Measurements from ENCODE around the gene TSPAN14. TPM values are rescaled to one million over a fixed set of nuclear protein-coding genes. Genes with fewer than 3 reads are reported as not detected.
A peak's percentile ranks its signal among the peaks of the same experiment; 100 is the strongest.

The TSPAN14 gene
- total and polyA plus RNA-seq, 4 donors: 19.9 to 36.8 (median 27.3) TPM

DNA sequence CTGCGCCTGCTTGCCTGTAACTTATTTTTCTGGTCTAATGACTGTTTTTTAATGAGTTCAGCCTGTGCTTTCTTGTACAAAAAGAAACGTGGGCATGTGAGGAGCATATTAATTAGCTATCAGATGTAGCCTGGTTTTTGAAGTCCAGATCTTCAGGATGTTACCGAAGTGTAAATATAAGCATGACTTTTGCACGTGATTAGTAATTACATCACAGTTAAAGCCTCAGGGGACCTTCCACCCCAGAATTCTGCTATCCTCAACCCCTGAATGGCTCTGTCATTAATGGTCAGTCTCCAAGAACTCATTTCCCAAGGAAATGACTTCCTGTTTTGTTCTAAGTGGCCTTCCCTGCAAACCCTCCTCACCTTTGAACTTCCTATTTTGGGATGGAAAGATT is 47.9 kb upstream of the TSPAN14 start:
- H3K9me3 ChIP-seq (ENCODE audit: control insufficient read depth in 4 of 4, low read length in 3 of 4): no peaks in the 10 kb centered on the region
- peak overlapping the region; percentile 40 to 63 for H3K27ac ChIP-seq (ENCODE audit: low read depth in 1 of 2, low read length in 2 of 2)
- H3K27me3 ChIP-seq (ENCODE audit: control insufficient read depth in 4 of 4, insufficient read depth in 4 of 4, low read length in 3 of 4): no peaks in the 10 kb centered on the region
- no peak overlapping the region for H3K9ac ChIP-seq (ENCODE audit: low read depth in 1 of 2, low read length in 2 of 2)
- DNase-seq (ENCODE audit: low spot score): no peak
- WGBS: 36% methylated on average over 4 of the region's 4 CpGs
- peaks cover 13 to 44% (median 32%) of the 10 kb centered on the region in 4 donors for H3K4me1 ChIP-seq (ENCODE audit: control insufficient read depth in 4 of 4, insufficient read depth in 4 of 4, low read length in 3 of 4)
- H3K4me3 ChIP-seq (ENCODE audit: low read depth in 1 of 3, low read length in 3 of 3): no peak overlapping the region
- TF ChIP-seq HNF4A (conservative IDR thresholded peaks at IDR 0.05) (peak in 1 of 2 donors; percentile 24), RXRA (IDR thresholded peaks at IDR 0.05) (peak; percentile 54 to 64), SP1 (IDR thresholded peaks at IDR 0.05) (no peak), NR2F2 (IDR thresholded peaks at IDR 0.05) (peak; percentile 92), RAD21 (IDR thresholded peaks at IDR 0.05) (no peak), FOXA2 (IDR thresholded peaks at IDR 0.05) (peak; percentile 23)
- TF ChIP-seq, protein P1, sequence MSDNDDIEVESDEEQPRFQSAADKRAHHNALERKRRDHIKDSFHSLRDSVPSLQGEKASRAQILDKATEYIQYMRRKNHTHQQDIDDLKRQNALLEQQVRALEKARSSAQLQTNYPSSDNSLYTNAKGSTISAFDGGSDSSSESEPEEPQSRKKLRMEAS (IDR thresholded peaks at IDR 0.05): peak; percentile 26
- TF ChIP-seq, protein P2, sequence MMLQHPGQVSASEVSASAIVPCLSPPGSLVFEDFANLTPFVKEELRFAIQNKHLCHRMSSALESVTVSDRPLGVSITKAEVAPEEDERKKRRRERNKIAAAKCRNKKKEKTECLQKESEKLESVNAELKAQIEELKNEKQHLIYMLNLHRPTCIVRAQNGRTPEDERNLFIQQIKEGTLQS (IDR thresholded peaks at IDR 0.05): no peak
- no peaks in the 10 kb centered on the region for H3K36me3 ChIP-seq (ENCODE audit: control insufficient read depth in 4 of 4, insufficient read depth in 3 of 4, low read depth in 1 of 4, low read length in 3 of 4)

DNA sequence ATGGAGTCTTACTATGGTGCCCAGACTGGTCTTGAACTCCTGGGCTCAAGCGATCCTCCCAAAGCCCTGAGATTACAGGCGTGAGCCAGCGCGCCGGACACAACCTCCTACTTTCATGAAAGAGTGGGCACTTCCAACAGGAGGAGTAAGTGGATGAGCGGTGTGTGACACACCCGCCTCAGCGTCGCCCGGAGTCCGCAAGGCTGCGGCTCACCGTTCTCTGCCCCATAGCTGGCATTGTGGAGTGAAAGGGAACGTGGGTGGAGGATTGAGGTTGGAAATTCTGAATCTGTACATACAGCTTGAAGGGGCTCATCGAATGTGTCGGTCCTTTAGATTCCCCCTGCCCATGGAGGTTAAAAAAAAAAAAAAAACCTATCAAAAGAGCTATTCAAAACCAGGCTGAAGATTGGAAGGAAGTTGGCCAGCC is 46.3 kb upstream of the TSPAN14 start:
- 8% methylated on average over 16 of the region's 16 CpGs for WGBS
- Histone ChIP-seq H3K4me3 (ENCODE audit: low read depth in 1 of 3, low read length in 3 of 3) (peak overlapping the region; percentile 38 to 87 (median 79)), H3K4me1 (ENCODE audit: control insufficient read depth in 4 of 4, insufficient read depth in 4 of 4, low read length in 3 of 4) (peaks cover 18 to 58% (median 42%) of the 10 kb centered on the region in 4 donors), H3K9me3 (ENCODE audit: control insufficient read depth in 4 of 4, low read length in 3 of 4) (no peaks in the 10 kb centered on the region), H3K9ac (ENCODE audit: low read depth in 1 of 2, low read length in 2 of 2) (peak overlapping the region; percentile 85 to 94), H3K36me3 (ENCODE audit: control insufficient read depth in 4 of 4, insufficient read depth in 3 of 4, low read depth in 1 of 4, low read length in 3 of 4) (no peaks in the 10 kb centered on the region), H3K27ac (ENCODE audit: low read depth in 1 of 2, low read length in 2 of 2) (peak overlapping the region; percentile 96 to 97), H3K27me3 (ENCODE audit: control insufficient read depth in 4 of 4, insufficient read depth in 4 of 4, low read length in 3 of 4) (no peaks in the 10 kb centered on the region)
- TF ChIP-seq SP1 (IDR thresholded peaks at IDR 0.05) (peak; percentile 5), NR2F2 (IDR thresholded peaks at IDR 0.05) (no peak), TAF1 (conservative IDR thresholded peaks at IDR 0.05) (peak; percentile 54), GABPA (IDR thresholded peaks at IDR 0.05 in 1 of 2, conservative IDR thresholded peaks at IDR 0.05 in 1 of 2) (no peak), HNF4G (IDR thresholded peaks at IDR 0.05) (no peak), EGR1 (IDR thresholded peaks at IDR 0.05; ENCODE audit: low read depth in 2 of 2) (no peak), RAD21 (IDR thresholded peaks at IDR 0.05) (no peak), FOXA2 (IDR thresholded peaks at IDR 0.05) (no peak), YY1 (IDR thresholded peaks at IDR 0.05) (peak; percentile 76), HNF4A (conservative IDR thresholded peaks at IDR 0.05) (no peak), JUND (IDR thresholded peaks at IDR 0.05) (no peak), RXRA (IDR thresholded peaks at IDR 0.05) (no peak), FOXA1 (IDR thresholded peaks at IDR 0.05) (no peak)
- TF ChIP-seq, protein P3, sequence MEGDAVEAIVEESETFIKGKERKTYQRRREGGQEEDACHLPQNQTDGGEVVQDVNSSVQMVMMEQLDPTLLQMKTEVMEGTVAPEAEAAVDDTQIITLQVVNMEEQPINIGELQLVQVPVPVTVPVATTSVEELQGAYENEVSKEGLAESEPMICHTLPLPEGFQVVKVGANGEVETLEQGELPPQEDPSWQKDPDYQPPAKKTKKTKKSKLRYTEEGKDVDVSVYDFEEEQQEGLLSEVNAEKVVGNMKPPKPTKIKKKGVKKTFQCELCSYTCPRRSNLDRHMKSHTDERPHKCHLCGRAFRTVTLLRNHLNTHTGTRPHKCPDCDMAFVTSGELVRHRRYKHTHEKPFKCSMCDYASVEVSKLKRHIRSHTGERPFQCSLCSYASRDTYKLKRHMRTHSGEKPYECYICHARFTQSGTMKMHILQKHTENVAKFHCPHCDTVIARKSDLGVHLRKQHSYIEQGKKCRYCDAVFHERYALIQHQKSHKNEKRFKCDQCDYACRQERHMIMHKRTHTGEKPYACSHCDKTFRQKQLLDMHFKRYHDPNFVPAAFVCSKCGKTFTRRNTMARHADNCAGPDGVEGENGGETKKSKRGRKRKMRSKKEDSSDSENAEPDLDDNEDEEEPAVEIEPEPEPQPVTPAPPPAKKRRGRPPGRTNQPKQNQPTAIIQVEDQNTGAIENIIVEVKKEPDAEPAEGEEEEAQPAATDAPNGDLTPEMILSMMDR (IDR thresholded peaks at IDR 0.05; ENCODE audit: low read depth, low read length, missing input control): no peak
- TF ChIP-seq, protein P1 (IDR thresholded peaks at IDR 0.05): no peak
- TF ChIP-seq, protein P2 (IDR thresholded peaks at IDR 0.05): no peak
- TF ChIP-seq, protein P4, sequence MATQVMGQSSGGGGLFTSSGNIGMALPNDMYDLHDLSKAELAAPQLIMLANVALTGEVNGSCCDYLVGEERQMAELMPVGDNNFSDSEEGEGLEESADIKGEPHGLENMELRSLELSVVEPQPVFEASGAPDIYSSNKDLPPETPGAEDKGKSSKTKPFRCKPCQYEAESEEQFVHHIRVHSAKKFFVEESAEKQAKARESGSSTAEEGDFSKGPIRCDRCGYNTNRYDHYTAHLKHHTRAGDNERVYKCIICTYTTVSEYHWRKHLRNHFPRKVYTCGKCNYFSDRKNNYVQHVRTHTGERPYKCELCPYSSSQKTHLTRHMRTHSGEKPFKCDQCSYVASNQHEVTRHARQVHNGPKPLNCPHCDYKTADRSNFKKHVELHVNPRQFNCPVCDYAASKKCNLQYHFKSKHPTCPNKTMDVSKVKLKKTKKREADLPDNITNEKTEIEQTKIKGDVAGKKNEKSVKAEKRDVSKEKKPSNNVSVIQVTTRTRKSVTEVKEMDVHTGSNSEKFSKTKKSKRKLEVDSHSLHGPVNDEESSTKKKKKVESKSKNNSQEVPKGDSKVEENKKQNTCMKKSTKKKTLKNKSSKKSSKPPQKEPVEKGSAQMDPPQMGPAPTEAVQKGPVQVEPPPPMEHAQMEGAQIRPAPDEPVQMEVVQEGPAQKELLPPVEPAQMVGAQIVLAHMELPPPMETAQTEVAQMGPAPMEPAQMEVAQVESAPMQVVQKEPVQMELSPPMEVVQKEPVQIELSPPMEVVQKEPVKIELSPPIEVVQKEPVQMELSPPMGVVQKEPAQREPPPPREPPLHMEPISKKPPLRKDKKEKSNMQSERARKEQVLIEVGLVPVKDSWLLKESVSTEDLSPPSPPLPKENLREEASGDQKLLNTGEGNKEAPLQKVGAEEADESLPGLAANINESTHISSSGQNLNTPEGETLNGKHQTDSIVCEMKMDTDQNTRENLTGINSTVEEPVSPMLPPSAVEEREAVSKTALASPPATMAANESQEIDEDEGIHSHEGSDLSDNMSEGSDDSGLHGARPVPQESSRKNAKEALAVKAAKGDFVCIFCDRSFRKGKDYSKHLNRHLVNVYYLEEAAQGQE (IDR thresholded peaks at IDR 0.05): no peak
- DNase-seq (ENCODE audit: low spot score): peak; percentile 41
